Fibroblast of skin of abdomen (primary cell): ENCODE measurements around the gene FAM24B.
A peak's percentile ranks its signal among the peaks of the same experiment; 100 is the strongest.
"Not testable (repeated sequence)": the region's sequence is repeated elsewhere in the genome, so short reads cannot be mapped to it uniquely, and the experiment has no call there.

Source experiments
- DNase-seq: peaks from one replicate; pipeline ENCODE4 v3.0.0-alpha.2; 2013

FAM24B gene

DNA sequence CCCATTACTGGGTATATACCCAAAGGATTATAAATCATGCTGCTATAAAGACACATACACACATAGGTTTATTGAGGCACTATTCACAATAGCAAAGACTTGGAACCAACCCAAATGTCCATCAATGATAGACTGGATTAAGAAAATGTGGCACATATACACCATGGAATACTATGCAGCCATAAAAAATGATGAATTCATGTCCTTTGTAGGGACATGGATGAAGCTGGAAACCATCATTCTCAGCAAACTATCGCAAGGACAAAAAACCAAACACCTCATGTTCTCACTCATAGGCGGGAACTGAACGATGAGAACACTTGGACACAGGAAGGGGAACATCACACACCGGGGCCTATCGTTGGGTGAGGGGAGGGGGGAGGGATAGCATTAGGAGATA lies 21.3 kb downstream of the FAM24B start:
- DNase-seq: not testable (repeated sequence)

GRCh38 chr10:122856902-122857301 lies 22.5 kb downstream of the FAM24B start:
- DNase-seq: no peak

- no peak for DNase-seq
These were observed 23.6 kb downstream of the FAM24B start for GRCh38 chr10:122855745-122856144.

GRCh38 chr10:122854648-122855047 lies 24.7 kb downstream of the FAM24B start:
- peak; percentile 85 for DNase-seq

DNA sequence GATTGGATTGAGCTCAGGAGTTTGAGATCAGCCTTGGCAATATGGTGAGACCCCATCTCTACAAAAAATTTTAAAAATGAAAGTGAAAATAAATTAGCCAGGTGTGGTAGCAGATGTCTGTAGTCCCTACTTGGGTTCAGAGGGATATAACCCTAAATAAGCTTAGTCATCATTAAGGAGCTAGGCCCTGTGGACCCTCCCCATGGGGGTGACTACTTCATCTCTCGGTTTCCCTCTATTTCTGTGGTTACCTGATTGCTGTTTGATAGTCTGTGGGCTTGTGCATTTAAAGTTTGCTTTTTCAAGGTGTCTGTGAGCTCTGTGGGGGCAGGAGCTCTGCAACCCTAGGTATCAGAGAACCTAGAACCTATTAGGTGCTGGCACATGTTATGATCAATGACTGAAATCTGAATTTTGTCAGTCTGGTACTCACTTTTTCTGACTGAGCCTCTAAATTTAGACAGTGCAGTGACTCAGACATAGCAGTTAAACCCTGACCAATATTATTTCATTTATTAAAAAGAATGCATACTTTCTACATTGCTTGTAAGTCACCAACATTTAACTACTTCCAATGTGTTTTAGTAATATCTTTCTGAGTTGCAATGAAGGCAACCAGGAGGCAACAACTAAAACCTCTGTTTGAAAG lies 25.6 kb downstream of the FAM24B start:
- DNase-seq: peak; percentile 53

- no peak for DNase-seq
These were observed 27.1 kb downstream of the FAM24B start for GRCh38 chr10:122852261-122852660.

- DNase-seq: peak; percentile 23
These were observed 28.4 kb downstream of the FAM24B start for GRCh38 chr10:122850705-122851640.

DNA sequence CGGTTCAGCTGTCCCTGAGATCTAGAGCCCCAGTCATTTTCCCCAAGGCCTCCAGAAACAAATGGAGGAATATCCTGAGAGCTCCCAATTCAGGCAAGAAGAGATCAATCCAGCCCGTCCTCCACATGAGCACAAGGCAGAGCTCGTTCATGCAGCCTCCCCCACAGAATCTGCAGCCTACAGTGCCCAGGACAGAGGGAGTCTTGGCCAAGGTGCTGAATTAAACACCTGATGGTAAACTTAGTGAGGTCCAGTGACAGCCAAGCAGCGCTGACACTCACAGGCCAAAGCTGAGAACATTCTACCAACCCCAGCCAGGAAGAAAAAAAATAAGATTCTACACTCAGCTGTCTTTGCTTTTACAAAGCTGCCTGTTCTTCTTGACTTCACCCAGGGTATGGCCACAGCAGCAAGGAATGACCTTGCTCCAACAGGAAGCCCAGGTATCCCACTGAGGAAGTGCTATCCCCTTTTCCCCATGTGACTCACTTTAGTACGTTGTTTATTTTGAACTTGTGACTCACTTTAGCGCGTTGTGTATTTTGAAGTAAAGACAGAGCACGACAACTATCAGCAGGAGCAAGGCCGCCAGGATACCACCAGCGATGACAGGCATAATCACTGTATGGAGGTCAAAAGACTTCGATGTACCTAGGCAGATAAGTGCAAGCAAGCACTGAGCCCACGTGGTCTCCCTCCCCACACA lies 29.3 kb downstream of the FAM24B start:
- no peak for DNase-seq

GRCh38 chr10:122849090-122849489 lies 30.3 kb downstream of the FAM24B start:
- no peak for DNase-seq

GRCh38 chr10:122847782-122848604 lies 31.4 kb downstream of the FAM24B start:
- DNase-seq: no peak

DNA sequence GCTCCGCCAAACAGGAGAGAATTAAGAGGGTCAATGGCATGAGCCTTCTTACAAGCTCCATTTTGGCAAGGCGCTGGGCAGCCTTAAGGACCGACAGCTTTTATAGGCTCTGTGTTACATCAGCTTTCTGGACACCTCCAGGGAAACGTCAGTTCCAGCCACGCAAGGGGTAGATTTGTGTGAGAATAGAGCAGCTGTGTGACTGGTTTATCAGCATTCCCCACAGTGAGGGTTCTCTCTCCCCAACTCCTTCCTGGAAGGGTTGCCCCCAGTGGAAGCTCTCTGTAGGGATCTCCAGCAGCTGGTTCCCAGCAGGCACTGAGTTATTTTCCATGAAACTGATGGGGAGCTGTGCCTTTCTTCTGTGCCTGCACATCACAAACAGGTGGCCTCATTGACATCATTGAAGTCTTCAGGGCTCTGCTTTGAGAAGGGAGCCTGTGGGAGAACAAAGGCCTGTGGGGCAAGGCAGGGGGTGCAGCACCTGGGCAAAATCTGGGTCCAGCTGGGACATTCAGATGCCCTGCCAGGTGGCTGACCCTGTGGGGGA lies 33.5 kb downstream of the FAM24B start, which contains the start of gene CUZD1:
TSS of gene CUZD1 (minus strand) at position 75 of the 550 bp plus-strand sequence. CDS start at position 61, 14 bp downstream.
- DNase-seq: no peak

DNA sequence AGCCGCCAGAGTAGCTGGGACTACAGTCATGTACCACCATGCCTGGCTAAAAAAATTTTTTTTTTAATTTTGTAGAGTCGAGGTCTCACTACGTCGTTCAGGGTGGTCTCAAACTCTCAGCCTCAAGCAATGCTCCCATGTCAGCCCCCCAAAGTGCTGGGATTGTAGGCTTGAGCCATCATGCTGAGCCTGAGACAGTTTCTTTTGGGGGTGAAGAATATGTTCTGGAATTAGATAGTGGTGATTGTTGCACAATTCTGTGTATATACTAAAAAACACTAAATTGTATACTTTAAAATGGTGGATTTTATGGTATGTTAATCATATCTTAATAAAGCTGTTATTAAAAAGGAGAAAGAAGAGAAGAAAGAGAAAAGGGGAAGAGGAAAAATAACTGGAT lies 35.2 kb downstream of the FAM24B start:
- no peak for DNase-seq

DNA sequence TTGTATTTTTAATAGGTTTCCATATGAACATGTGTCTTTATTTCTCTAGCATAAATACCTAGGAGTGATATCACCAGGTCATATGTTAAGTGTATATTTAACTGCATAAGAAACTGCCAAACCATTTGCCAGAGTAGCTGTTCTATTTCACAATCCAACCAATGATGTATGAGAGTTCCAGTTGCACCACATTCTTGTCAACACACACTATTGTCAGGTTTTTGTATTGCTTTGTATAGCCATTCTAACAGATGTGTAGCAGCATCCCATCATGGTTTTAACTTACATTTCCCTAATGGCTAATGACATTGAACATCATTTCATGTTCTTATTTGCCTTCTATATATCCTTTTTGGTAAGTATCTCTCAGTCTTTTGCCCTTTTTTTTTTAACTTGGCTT lies 37.8 kb downstream of the FAM24B start:
- no peak for DNase-seq

DNA sequence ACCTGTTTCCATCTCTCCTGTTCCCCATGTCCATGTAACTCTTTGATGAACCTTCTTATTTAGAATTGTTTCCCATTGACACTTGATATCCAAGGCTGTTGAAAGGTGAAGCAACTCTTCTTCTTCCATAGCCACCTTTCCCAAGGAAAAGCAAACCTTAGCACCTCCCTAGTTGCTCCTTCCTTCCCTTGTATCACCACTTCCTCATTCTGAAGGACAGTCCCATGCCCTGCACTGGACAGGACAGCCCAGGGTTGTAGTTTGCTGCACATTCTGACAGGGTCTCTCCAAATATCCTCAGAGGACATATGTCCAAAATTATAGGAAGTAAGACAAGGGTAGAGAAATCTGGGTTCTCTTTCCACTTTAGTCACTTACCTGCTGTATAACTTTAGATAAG lies 39.9 kb downstream of the FAM24B start:
- DNase-seq: no peak

DNA sequence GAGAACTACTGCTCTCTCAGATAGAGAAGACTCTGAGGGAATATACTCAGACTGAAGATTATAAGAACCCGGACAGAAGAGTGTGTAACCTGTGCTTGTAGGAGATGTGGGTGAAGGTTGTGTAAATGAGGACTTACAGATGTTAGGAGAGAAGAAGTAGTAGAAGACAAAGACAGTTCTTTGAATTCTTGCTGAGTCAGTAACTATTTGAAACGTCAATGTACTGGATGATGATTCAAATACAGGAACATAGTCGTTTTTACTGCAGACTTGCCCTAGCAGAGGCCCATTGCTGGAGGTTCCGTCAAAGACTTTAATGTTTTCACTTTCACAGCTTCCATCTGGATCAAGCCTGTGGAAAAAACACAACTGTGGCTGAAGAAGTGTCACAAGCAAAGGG lies 40.5 kb downstream of the FAM24B start:
- no peak for DNase-seq

- no peak for DNase-seq
These were observed 43.5 kb downstream of the FAM24B start for GRCh38 chr10:122835908-122836307.

DNA sequence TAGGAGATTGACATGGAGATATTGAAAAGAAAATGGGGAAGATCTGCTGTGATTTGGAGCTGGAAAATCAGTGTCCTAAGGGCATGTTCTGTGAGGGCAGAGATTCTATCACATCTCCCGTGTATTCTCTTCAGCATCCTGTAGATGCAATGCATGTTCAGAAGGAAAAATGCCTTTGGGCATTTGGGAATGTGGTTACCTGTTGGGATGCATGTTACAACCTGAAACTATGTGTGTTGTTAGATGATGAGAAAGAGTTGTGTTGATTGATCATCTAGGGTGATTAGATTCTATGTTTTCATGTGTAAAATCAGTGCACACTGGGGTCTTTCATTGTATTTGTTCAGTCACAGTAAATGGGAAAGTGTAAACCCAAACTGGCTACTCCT lies 48.4 kb downstream of the FAM24B start:
- DNase-seq: no peak

GRCh38 chr10:122830273-122830964 lies 49.0 kb downstream of the FAM24B start:
- no peak for DNase-seq

- DNase-seq: no peak
These were observed 49.9 kb downstream of the FAM24B start for GRCh38 chr10:122829454-122829853.

GRCh38 chr10:122828716-122829255 lies 50.6 kb downstream of the FAM24B start:
- DNase-seq: no peak

- DNase-seq: no peak
These were observed 52.1 kb downstream of the FAM24B start for GRCh38 chr10:122827302-122827701.
